T-helper 2 cell treated with Interferon-gamma antibody and Interleukin-4, amounts not matched to agents 100 ng/mL and 5 ng/mL, for 36 hours (primary cell): ENCODE data around the gene ATG2B. TPM values are rescaled to one million over a fixed set of nuclear protein-coding genes. Genes with fewer than 3 reads are reported as not detected.

Experiments
- intact Hi-C: fragments of 100-400 bp; cut with micrococcal nuclease; formaldehyde crosslinking; loops from one replicate; pipeline ENCODE4 v1.15.1; 2023
- total RNA-seq: library from RNA; stranded (reverse); gene quantifications from 2 replicates; pipeline ENCODE4 v1.2.3, GENCODE V29; 2022

ATG2B gene
- total RNA-seq, 1 donor from 2014 or later, result 18.8 TPM

GRCh38 chr14:96309896-96310330, 53.2 kb downstream of the ATG2B start:
- intact Hi-C loops, result no loop called here

DNA sequence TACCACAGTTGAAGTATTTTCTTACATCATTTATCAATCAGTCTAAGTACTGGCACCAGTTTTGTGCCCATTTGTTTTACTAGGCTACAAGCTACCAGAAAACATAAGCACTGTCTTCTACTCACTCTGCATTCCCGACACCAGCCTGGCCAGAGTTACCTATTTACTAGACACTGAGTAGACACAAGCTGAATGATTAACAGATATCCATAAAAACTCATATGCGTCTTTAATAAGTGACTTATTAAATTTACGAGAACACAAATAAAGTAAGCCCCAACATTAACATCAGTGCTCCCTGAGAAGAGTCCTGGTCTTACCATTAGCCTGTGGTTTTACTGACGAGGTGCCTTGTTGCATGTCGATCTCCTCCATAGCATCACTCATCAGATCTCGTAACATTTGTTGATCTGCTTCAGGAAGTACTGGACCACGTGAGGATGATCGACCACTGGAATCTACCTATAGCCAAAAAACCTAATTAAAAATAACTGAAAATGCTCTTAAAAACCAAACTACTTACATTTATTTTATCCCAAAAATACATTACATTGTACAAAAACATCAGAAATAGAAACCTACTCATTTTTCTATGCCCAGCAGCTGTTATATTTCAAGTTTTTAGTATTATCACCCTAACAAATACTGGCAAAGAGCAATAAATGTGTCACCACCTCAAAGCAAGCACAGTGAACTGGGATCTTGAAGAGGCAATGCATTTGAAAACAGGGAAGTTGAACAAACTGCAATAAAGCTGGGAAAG, 53.8 kb downstream of the ATG2B start:
- intact Hi-C loops, result no loop called here

DNA sequence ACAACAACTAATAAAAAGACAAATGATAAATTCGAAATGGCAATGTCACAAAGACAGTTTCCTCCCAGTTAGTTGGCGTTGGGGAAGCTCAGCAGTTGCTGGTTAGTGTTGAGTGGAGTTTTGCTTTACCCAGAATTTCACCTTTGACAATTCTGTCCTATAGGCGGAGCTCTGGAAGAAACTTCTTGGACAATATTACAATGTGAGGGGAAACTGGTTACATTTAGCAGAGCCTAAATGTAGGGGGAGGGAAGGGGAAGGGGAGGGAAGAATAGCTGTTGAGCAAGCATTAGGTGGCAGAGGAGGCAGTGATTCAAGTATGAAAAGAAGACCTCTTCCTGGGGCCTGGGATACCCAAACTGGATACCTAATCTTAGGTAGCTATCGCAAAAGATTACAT, 55.7 kb downstream of the ATG2B start:
- intact Hi-C loops, result no loop called here

- intact Hi-C loops, result no loop called here
Observed at GRCh38 chr14:96304956-96305355, 58.2 kb downstream of the ATG2B start.

DNA sequence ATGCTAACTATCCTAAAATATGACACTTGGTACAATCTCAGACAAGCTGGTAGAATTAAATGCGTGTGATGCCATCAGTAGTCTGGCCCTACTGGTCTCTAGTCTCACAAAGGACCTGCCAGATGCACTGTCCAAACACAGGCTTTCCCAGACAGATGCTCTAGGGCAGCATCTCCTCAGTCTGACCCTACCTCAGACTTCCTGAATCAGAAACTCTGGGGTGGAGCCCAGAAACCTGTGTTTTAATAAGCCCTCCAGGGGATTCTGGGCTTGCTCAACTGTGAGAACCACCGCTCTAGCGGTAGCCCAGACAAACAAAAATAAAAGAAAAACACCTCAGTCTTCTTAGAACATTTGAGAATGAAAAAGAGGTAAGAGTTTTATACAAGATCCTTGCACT, 59.2 kb downstream of the ATG2B start:
- intact Hi-C loops, result no loop called here

DNA sequence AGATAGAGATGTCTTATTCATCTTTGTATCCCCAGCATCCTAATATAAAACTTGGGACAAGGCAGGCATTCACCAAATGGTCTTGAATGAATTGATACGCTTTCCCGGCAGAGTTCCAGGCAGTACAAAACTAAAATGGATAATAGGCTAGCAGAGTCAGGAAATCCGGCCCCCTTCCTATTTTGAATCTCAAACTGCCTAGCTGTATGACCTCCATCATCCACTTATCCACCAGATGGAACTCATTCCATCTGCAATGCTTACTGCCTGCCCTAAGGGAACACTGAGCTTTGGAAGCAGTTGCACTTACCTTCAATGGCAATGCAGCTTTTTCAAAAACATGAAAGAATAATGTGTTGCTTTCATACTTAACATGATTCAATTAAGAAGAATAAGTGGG, 63.7 kb downstream of the ATG2B start:
- intact Hi-C loops, result no loop called here

GRCh38 chr14:96297997-96298515, 65.1 kb downstream of the ATG2B start:
- intact Hi-C loops, result loop anchor here (1.0 kb wide), 1 partner anchor 126 kb away; no protein-coding TSS in a partner anchor

- intact Hi-C loops, result loop anchor here (1.0 kb wide), 1 partner anchor 127 kb away; no protein-coding TSS in a partner anchor
Observed at GRCh38 chr14:96297000-96297399, 66.1 kb downstream of the ATG2B start.

DNA sequence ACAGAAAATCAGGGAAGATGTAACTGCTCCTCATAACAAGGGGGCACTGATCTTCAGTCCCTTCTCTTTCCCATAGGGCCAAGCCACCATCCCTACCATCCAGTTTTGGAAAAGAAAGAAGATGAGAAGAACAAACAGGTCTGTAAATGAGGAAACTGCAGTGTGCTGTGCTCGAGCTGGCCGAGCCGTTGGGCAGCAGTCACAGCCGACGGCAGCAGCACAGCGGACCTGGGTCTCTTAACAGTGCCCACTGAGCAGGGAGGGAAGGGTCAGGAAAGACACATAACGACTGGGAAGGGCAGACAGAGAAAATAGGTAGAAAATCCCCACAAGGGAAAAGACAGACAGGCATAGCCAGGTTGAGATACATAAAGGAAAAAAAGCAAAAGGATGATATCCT, 68.9 kb downstream of the ATG2B start:
- intact Hi-C loops, result no loop called here

- intact Hi-C loops, result no loop called here
Observed at GRCh38 chr14:96287856-96288255, 75.3 kb downstream of the ATG2B start.

GRCh38 chr14:96286251-96286650, 76.9 kb downstream of the ATG2B start:
- intact Hi-C loops, result no loop called here

DNA sequence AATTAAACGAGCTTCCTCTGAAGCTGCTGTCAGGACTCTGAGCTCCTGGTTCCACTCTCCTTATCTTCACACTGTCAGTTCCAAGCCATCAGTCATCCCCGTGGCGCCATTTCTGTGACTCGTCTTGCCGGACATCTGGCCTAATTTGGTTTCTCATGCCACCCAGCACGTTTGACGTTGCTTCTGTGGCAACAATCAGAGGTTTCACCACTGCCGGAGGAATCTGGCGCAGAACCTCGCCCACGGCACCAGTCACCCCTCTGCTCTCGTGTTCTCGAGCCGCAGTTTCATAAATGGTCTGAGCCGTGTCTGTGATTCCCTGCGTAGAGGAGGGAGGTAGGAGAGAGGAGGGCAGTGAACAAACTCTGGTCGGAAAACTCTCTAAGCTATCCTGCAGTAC, 77.5 kb downstream of the ATG2B start:
- intact Hi-C loops, result no loop called here

DNA sequence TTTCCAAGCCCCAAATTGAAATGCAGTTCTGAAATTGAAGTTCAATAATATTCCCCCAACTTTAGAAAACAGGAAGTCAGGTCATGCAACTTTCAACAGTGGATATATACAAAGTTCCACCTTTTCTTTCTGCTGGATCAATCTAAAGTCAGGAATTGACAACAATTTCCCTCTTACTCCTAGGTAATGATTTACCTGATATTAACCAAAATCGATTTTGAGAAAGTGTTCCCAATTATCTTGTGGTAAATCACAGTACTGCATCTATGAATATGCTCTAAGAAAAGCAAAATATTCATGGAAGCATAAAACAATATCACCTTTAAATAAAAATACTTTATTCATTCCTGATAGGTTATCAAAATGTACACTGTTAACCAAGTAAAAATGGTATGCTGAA, 78.7 kb downstream of the ATG2B start:
- intact Hi-C loops, result no loop called here

GRCh38 chr14:96284008-96284407, 79.1 kb downstream of the ATG2B start:
- intact Hi-C loops, result no loop called here

- intact Hi-C loops, result no loop called here
Observed at GRCh38 chr14:96281486-96281885, 81.7 kb downstream of the ATG2B start.

- intact Hi-C loops, result no loop called here
Observed at GRCh38 chr14:96280104-96280503, 83.0 kb downstream of the ATG2B start.

GRCh38 chr14:96279564-96279963, 83.6 kb downstream of the ATG2B start:
- intact Hi-C loops, result no loop called here

- intact Hi-C loops, result no loop called here
Observed at GRCh38 chr14:96277890-96278289, 85.3 kb downstream of the ATG2B start.

GRCh38 chr14:96275177-96276112, 87.7 kb downstream of the ATG2B start:
- intact Hi-C loops, result loop anchor here (2.0 kb wide), 1 partner anchor 175 kb away; no protein-coding TSS in a partner anchor

DNA sequence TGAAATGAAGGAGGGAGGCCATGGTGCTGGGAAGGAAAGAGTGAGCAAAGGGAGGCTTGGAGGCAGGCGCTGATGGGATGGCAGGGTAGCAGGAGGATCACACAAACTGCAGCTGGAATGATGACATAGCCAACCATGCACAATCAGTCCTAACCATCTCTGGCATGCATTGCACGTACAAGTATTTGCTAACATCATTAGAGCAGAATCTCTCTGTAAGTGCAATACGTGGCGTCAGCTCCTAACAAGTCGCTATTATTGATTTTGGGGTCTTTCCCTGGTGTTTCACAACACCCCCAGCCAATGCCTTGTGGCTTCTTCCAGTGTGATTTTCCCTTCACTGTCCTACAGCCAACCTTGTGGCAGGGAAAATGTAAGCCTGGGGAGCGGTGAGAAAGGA, 88.6 kb downstream of the ATG2B start:
- intact Hi-C loops, result loop anchor here (2.0 kb wide), 1 partner anchor 174 kb away; no protein-coding TSS in a partner anchor

- intact Hi-C loops, result loop anchor here (2.0 kb wide), 1 partner anchor 173 kb away; no protein-coding TSS in a partner anchor
Observed at GRCh38 chr14:96274122-96274521, 89.0 kb downstream of the ATG2B start.

DNA sequence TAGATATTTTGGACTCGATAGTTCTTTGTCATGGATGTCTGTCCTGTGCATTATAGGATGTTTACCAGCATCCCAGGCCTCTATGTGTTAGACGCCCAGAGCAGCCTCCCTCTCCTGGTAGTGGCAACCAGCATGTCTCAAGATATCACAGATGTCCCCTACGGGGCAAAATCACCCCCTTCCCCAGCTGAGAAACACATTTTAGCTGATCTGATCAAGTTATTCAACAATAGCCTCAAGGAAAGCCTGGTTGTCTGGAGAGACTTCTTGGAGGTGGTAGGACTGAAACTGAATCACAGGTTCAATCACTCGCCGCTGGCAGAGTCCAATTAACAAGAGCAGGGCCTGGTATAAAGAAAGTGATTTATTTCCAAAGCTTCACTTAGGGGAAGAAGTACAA, 89.5 kb downstream of the ATG2B start:
- intact Hi-C loops, result loop anchor here (2.0 kb wide), 1 partner anchor 173 kb away; no protein-coding TSS in a partner anchor
